ENCODE results near the gene TLR5.

Gene TLR5

GRCh38 chr1:223147409-223147808, 4.4 kb upstream of the TLR5 start:
- no peak for DNase-seq (ENCODE audit: low read depth)

- no peak for DNase-seq (ENCODE audit: low read depth)
These were observed 3.7 kb upstream of the TLR5 start for GRCh38 chr1:223146745-223147144.

- DNase-seq (ENCODE audit: low read depth) = no peak
These were observed 1.9 kb upstream of the TLR5 start for GRCh38 chr1:223144914-223145313.

GRCh38 chr1:223144431-223144830, 1.4 kb upstream of the TLR5 start:
- DNase-seq (ENCODE audit: low read depth) = no peak

GRCh38 chr1:223143537-223144248, 645 bp upstream of the TLR5 start:
- no peak for DNase-seq (ENCODE audit: low read depth)

GRCh38 chr1:223142269-223142668, 779 bp downstream of the TLR5 start:
- DNase-seq (ENCODE audit: low read depth) = no peak

- DNase-seq (ENCODE audit: low read depth) = no peak
These were observed 2.2 kb downstream of the TLR5 start for GRCh38 chr1:223140611-223141405.

GRCh38 chr1:223137455-223138085, 5.5 kb downstream of the TLR5 start:
- DNase-seq (ENCODE audit: low read depth) = peak; percentile 77

- no peak for DNase-seq (ENCODE audit: low read depth)
These were observed 7.0 kb downstream of the TLR5 start for GRCh38 chr1:223136086-223136485.

GRCh38 chr1:223135176-223135942, 7.7 kb downstream of the TLR5 start:
- peak; percentile 87 for DNase-seq (ENCODE audit: low read depth)

GRCh38 chr1:223133824-223134435, 9.1 kb downstream of the TLR5 start:
- DNase-seq (ENCODE audit: low read depth) = peak; percentile 53

- DNase-seq (ENCODE audit: low read depth) = no peak
These were observed 9.7 kb downstream of the TLR5 start for GRCh38 chr1:223133306-223133823.

- DNase-seq (ENCODE audit: low read depth) = no peak
These were observed 13.7 kb downstream of the TLR5 start for GRCh38 chr1:223129229-223129901.

GRCh38 chr1:223126741-223127140, 16.3 kb downstream of the TLR5 start:
- DNase-seq (ENCODE audit: low read depth) = no peak

- no peak for DNase-seq (ENCODE audit: low read depth)
These were observed 17.3 kb downstream of the TLR5 start for GRCh38 chr1:223125766-223126165.

GRCh38 chr1:223123011-223123610, 19.9 kb downstream of the TLR5 start:
- no peak for DNase-seq (ENCODE audit: low read depth)

GRCh38 chr1:223118418-223118817, 24.6 kb downstream of the TLR5 start:
- no peak for DNase-seq (ENCODE audit: low read depth)

- DNase-seq (ENCODE audit: low read depth) = no peak
These were observed 26.1 kb downstream of the TLR5 start for GRCh38 chr1:223116950-223117349.

- peak; percentile 44 for DNase-seq (ENCODE audit: low read depth)
These were observed 28.2 kb downstream of the TLR5 start for GRCh38 chr1:223114871-223115270.

- DNase-seq (ENCODE audit: low read depth) = no peak
These were observed 32.1 kb downstream of the TLR5 start for GRCh38 chr1:223110952-223111351.
